ENCODE data around the gene TRHDE.
"Not testable (repeated sequence)": the region's sequence is repeated elsewhere in the genome, so short reads cannot be mapped to it uniquely, and the experiment has no call there.

The TRHDE gene

GRCh38 chr12:72647139-72647538, 375.0 kb downstream of the TRHDE start:
- DNase-seq = no peak

GRCh38 chr12:72658615-72659014, 386.4 kb downstream of the TRHDE start:
- no peak for DNase-seq

- not testable (repeated sequence) for DNase-seq
Observed at GRCh38 chr12:72660174-72660573, 388.0 kb downstream of the TRHDE start.

- DNase-seq = no peak
Observed at GRCh38 chr12:72673853-72674252, 401.7 kb downstream of the TRHDE start.

GRCh38 chr12:72676556-72676955, 404.4 kb downstream of the TRHDE start:
- no peak for DNase-seq

- DNase-seq = no peak
Observed at GRCh38 chr12:72677139-72677538, 405.0 kb downstream of the TRHDE start.

GRCh38 chr12:72677846-72678245, 405.7 kb downstream of the TRHDE start:
- DNase-seq = no peak

GRCh38 chr12:72679147-72679757, 407.1 kb downstream of the TRHDE start:
- no peak for DNase-seq

GRCh38 chr12:72681028-72681427, 408.9 kb downstream of the TRHDE start:
- DNase-seq = no peak

GRCh38 chr12:72684491-72684890, 412.3 kb downstream of the TRHDE start:
- no peak for DNase-seq

- no peak for DNase-seq
Observed at GRCh38 chr12:72692338-72692737, 420.2 kb downstream of the TRHDE start.

GRCh38 chr12:72694193-72694592, 422.0 kb downstream of the TRHDE start:
- DNase-seq = no peak

GRCh38 chr12:72699362-72699761, 427.2 kb downstream of the TRHDE start:
- no peak for DNase-seq

GRCh38 chr12:72712025-72712424, 439.9 kb downstream of the TRHDE start:
- DNase-seq = not testable (repeated sequence)

- no peak for DNase-seq
Observed at GRCh38 chr12:72716221-72716620, 444.1 kb downstream of the TRHDE start.

- DNase-seq = no peak
Observed at GRCh38 chr12:72717036-72717435, 444.9 kb downstream of the TRHDE start.

Data from Kasumi-1 (cell line).